ENCODE data around the gene TLCD3B.

Gene TLCD3B

GRCh38 chr16:30068333-30068732 is 37.3 kb upstream of the TLCD3B start:
- peaks cover 67% of the 10 kb centered on the region for H3F3A ChIP-seq (ENCODE audit: control insufficient read depth, insufficient read depth)

GRCh38 chr16:30067584-30067916 is 36.5 kb upstream of the TLCD3B start:
- TF ChIP-seq EZH2phosphoT487 (IDR thresholded peaks at IDR 0.05; ENCODE audit: borderline replicate concordance, low read length) (no peak), CTCF (IDR thresholded peaks at IDR 0.05; ENCODE audit: low read depth, low read length, poor library complexity, severe bottlenecking) (no peak)
- Histone ChIP-seq H3K27ac (ENCODE audit: low read depth, low read length) (peak overlapping the region; percentile 89; the same call in 1 of the 2 replicates), H3K36me3 (ENCODE audit: control insufficient read depth, low read length) (peaks cover 80% of the 10 kb centered on the region), H3K4me3 (ENCODE audit: low read length) (peak overlapping the region; percentile 96), H3K4me1 (ENCODE audit: control insufficient read depth, low read length) (peaks cover 36% of the 10 kb centered on the region), H3K27me3 (ENCODE audit: control insufficient read depth, low read length) (no peaks in the 10 kb centered on the region), H3K79me2 (ENCODE audit: control insufficient read depth, low read length) (peaks cover 59% of the 10 kb centered on the region), H3K4me2 (ENCODE audit: low read length) (peak overlapping the region; percentile 77), H3K9me2 (replicated peaks; ENCODE audit: control insufficient read depth, low read length) (no peaks in the 10 kb centered on the region), H4K20me1 (ENCODE audit: control insufficient read depth, insufficient read depth, low read depth, low read length) (peaks cover 24% of the 10 kb centered on the region), H3K9me3 (ENCODE audit: control insufficient read depth, insufficient read depth, low read length) (no peaks in the 10 kb centered on the region), H3F3A (ENCODE audit: control insufficient read depth, insufficient read depth) (peaks cover 59% of the 10 kb centered on the region)

More at GRCh38 chr16:30068333-30068732, 37.3 kb upstream of the TLCD3B start:
- peak overlapping the region; percentile 12; the same call in 1 of the 2 replicates for H3K4me2 ChIP-seq (ENCODE audit: low read length)
- H3K27ac ChIP-seq (ENCODE audit: low read depth, low read length), result no peak overlapping the region
- peaks cover 80% of the 10 kb centered on the region for H3K36me3 ChIP-seq (ENCODE audit: control insufficient read depth, low read length)
- peaks cover 59% of the 10 kb centered on the region for H3K79me2 ChIP-seq (ENCODE audit: control insufficient read depth, low read length)
- peaks cover 24% of the 10 kb centered on the region for H4K20me1 ChIP-seq (ENCODE audit: control insufficient read depth, insufficient read depth, low read depth, low read length)
- H3K9me3 ChIP-seq (ENCODE audit: control insufficient read depth, insufficient read depth, low read length), result no peaks in the 10 kb centered on the region
- H3K27me3 ChIP-seq (ENCODE audit: control insufficient read depth, low read length), result no peaks in the 10 kb centered on the region
- peaks cover 33% of the 10 kb centered on the region for H3K4me1 ChIP-seq (ENCODE audit: control insufficient read depth, low read length)
- H3K4me3 ChIP-seq (ENCODE audit: low read length), result 0 out of 2 replicates have a peak overlapping the region, but pooled peaks have one; percentile 9
- TF ChIP-seq EZH2phosphoT487 (IDR thresholded peaks at IDR 0.05; ENCODE audit: borderline replicate concordance, low read length) (no peak), CTCF (IDR thresholded peaks at IDR 0.05; ENCODE audit: low read depth, low read length, poor library complexity, severe bottlenecking) (no peak)
- H3K9me2 ChIP-seq (replicated peaks; ENCODE audit: control insufficient read depth, low read length), result no peaks in the 10 kb centered on the region

GRCh38 chr16:30066761-30067583 is 35.9 kb upstream of the TLCD3B start:
- H3F3A ChIP-seq (ENCODE audit: control insufficient read depth, insufficient read depth), result peaks cover 53% of the 10 kb centered on the region
- H3K27ac ChIP-seq (ENCODE audit: low read depth, low read length), result peak overlapping the region; percentile 89

More at GRCh38 chr16:30066761-30067583, 35.9 kb upstream of the TLCD3B start:
- Histone ChIP-seq H4K20me1 (ENCODE audit: control insufficient read depth, insufficient read depth, low read depth, low read length) (peaks cover 24% of the 10 kb centered on the region), H3K4me1 (ENCODE audit: control insufficient read depth, low read length) (peaks cover 36% of the 10 kb centered on the region), H3K9me2 (replicated peaks; ENCODE audit: control insufficient read depth, low read length) (no peaks in the 10 kb centered on the region), H3K79me2 (ENCODE audit: control insufficient read depth, low read length) (peaks cover 59% of the 10 kb centered on the region), H3K4me2 (ENCODE audit: low read length) (peak overlapping the region; percentile 77), H3K27me3 (ENCODE audit: control insufficient read depth, low read length) (no peaks in the 10 kb centered on the region), H3K9me3 (ENCODE audit: control insufficient read depth, insufficient read depth, low read length) (no peaks in the 10 kb centered on the region), H3K4me3 (ENCODE audit: low read length) (peak overlapping the region; percentile 96), H3K36me3 (ENCODE audit: control insufficient read depth, low read length) (peaks cover 74% of the 10 kb centered on the region)
- TF ChIP-seq CTCF (IDR thresholded peaks at IDR 0.05; ENCODE audit: low read depth, low read length, poor library complexity, severe bottlenecking), result no peak
- no peak for TF ChIP-seq EZH2phosphoT487 (IDR thresholded peaks at IDR 0.05; ENCODE audit: borderline replicate concordance, low read length)
